Muscle layer of duodenum (tissue), 2 donors: ENCODE data around the gene OPCML.

ENCODE experiments used
- H3K27ac ChIP-seq: one replicate; pipeline ENCODE4 v1.7.0; 2013; ENCODE audit warnings: mild to moderate bottlenecking, low read length
- H3K27me3 ChIP-seq: one replicate; pipeline ENCODE4 v1.7.0; 2013; ENCODE audit warnings: low read depth, mild to moderate bottlenecking, control low read depth, low read length
- H3K36me3 ChIP-seq, 2 donors: one replicate each; pipeline ENCODE4 v1.7.0; 2013; ENCODE audit warnings: low read length in 2 of 2, control low read depth in 1 of 2, mild to moderate bottlenecking in 1 of 2; ENCODE audit not compliant: insufficient read depth in 2 of 2, control insufficient read depth in 1 of 2
- H3K4me1 ChIP-seq, 2 donors: one replicate each; pipeline ENCODE4 v1.7.0; 2013; ENCODE audit warnings: low read length in 2 of 2, mild to moderate bottlenecking in 2 of 2, control low read depth in 1 of 2, moderate library complexity in 1 of 2; ENCODE audit not compliant: insufficient read depth in 2 of 2, control insufficient read depth in 1 of 2
- H3K4me3 ChIP-seq, 2 donors: one replicate each; pipeline ENCODE4 v1.7.0; 2013; ENCODE audit warnings: low read length in 2 of 2, low read depth in 1 of 2, mild to moderate bottlenecking in 1 of 2
- H3K9me3 ChIP-seq, 2 donors: one replicate each; pipeline ENCODE4 v1.7.0; 2013; ENCODE audit warnings: low read length in 2 of 2, control low read depth in 1 of 2, mild to moderate bottlenecking in 1 of 2; ENCODE audit not compliant: control insufficient read depth in 1 of 2
- donor health status: healthy.

Gene OPCML

DNA sequence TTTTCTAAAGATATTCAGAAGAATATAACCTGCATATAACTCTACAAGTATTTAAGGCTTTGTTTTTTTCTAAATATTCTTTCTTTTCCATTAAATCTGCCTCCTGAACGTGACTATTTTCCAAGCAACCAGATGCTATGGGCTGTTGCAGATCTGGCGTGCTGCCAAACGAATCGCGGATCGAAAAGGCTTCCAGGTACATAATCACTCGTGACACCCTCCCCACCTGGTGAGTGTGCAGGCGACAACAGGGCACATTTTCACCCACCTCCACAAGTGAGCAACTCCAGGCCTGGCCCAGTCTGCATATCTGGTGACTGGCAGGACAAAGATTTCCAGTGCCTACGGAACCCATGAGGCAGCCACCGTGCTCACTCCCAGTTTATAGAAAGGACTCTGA lies 660.1 kb downstream of the OPCML start:
- H3K36me3 ChIP-seq: no peaks in the 10 kb centered on the region
- no peaks in the 10 kb centered on the region for H3K4me1 ChIP-seq
- no peak overlapping the region for H3K4me3 ChIP-seq
- no peaks in the 10 kb centered on the region for H3K9me3 ChIP-seq
- no peaks in the 10 kb centered on the region for H3K27me3 ChIP-seq
- H3K27ac ChIP-seq: no peak overlapping the region

DNA sequence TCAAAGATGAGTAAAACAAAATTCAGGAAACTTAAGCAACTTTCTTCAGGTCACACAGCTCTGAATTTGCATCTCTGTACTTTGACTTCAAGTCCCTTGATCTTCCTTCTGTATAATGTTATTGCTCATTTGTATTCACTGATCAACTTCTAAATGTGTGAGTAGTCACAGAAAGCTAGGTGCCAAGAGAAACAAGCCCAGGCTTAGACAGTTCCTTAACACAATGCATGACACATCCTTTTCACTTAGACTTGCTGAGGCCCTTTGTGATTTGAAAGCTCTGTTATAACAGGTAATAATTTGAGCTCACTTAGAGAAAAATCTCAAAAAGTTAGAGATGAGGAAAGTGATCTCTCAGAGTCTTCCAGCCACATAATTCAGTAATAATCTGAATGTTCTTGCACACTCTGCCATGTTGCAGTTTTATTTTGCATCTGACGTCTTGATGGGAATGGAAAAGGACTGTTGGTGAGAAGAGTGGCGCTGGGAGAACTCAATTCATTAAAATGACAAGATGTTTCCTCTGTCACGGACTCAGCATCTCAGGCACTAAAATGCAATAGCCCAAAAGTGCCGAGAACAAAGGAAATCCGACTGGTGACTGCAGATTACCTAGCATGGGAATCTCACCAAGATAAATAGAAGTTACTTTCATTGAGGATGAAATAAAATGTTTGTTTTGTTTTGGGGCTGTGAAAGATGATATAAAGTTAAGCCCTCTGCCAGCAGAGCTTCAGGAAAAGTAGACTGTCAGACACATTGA lies 665.3 kb downstream of the OPCML start:
- Histone ChIP-seq H3K4me3 (no peak overlapping the region), H3K27ac (no peak overlapping the region), H3K9me3 (no peaks in the 10 kb centered on the region)

DNA sequence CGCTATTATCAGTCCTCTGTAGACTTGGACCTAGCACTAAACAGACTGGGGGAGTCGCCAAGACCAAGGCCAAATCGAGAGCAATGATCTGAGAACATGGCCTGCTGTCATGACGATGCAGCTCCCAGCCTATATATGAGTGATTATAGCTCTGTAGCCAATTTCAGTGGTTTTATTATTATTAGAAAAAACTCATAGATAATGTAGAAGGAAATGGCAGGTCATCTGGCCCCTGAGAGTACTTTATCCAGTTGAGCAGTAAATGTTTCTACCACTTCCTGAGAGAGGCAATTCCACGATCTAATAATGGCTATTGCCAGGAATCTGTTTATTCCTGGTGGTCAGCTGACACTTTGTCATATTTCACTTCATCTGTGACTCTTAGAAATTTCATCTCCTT lies 666.7 kb downstream of the OPCML start:
- H3K36me3 ChIP-seq: no peaks in the 10 kb centered on the region
- H3K4me3 ChIP-seq: no peak overlapping the region
- no peaks in the 10 kb centered on the region for H3K9me3 ChIP-seq
- no peaks in the 10 kb centered on the region for H3K4me1 ChIP-seq
- H3K27me3 ChIP-seq: no peaks in the 10 kb centered on the region
- H3K27ac ChIP-seq: no peak overlapping the region

More for the DNA sequence above, 665.3 kb downstream of the OPCML start:
- Histone ChIP-seq H3K27me3 (no peaks in the 10 kb centered on the region), H3K4me1 (no peaks in the 10 kb centered on the region), H3K36me3 (no peaks in the 10 kb centered on the region)

DNA sequence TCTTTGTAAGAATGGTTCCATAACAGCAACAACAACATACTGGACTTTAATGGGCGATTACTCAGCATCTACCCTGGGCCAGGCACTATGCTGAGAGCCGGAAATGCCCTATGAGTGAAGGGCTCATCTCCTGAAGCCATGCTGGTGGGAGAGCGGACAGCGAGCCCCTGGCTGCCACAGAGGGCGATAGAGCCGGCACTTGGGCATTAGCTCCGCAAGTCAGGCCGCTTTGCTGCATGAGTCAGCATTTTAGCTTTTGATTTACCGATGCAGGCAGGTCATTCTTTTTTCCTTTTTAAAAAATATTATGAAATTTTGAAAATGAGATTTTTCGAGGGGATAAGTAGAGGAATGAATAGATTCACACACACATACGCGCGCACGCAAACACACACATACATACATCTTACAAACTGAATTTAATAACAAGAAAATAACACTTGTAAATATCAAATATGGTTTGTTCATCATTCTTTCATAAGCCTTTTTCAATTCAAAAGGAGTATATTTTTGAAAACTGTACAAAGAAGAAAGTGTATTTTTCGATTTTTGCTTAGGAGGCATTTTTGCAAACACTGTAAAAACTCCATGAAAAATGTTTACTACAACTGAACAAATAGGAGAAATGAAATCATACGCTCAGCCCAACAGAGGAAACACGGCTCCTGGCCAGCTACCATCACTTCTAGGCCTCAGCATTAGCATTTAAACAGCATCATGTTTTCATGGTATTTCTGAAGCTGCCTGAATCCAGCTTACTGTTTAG lies 667.3 kb downstream of the OPCML start:
- Histone ChIP-seq H3K27me3 (no peaks in the 10 kb centered on the region), H3K4me1 (no peaks in the 10 kb centered on the region), H3K27ac (no peak overlapping the region), H3K9me3 (no peaks in the 10 kb centered on the region), H3K36me3 (no peaks in the 10 kb centered on the region), H3K4me3 (no peak overlapping the region)

DNA sequence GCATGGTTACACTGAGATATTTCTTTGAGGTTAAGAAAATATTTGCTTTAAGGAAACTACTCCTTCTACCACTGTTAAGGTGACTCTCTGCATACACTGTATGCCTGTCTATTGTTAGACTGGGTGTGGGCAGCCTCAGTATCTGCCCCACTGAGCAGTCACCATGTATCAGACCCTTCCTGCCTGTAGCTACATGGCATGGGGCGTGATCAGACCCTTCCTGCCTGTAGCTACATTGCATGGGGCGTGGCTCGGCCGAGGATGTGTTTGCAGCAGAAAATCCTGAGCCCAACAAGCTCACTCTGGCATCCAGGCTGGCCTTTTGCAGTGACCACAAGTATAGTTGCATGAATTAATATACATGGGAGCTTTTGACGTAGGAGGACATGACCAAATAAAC lies 669.4 kb downstream of the OPCML start:
- Histone ChIP-seq H3K4me1 (no peaks in the 10 kb centered on the region), H3K27me3 (no peaks in the 10 kb centered on the region), H3K27ac (no peak overlapping the region), H3K9me3 (no peaks in the 10 kb centered on the region), H3K4me3 (no peak overlapping the region), H3K36me3 (no peaks in the 10 kb centered on the region)

DNA sequence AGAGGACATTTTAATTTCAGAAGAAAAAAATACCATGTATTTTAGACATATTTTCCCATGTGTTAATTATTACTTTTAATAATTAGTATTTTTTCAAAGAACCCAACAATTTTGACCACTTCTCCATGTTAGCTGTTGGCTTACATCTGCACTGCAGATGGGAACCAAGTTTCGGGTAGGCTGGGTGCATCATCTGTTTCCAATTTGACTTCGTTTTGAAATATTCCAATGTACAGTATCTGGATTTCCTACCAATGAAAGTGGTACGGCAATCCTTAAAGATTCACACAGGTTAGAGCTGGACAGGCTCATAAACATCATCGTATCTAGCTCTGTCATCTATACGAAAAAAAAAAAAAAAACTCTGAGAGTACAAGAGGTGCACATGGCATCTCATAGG lies 670.2 kb downstream of the OPCML start:
- Histone ChIP-seq H3K9me3 (no peaks in the 10 kb centered on the region), H3K4me3 (no peak overlapping the region), H3K27me3 (no peaks in the 10 kb centered on the region), H3K4me1 (no peaks in the 10 kb centered on the region), H3K27ac (no peak overlapping the region), H3K36me3 (no peaks in the 10 kb centered on the region)

DNA sequence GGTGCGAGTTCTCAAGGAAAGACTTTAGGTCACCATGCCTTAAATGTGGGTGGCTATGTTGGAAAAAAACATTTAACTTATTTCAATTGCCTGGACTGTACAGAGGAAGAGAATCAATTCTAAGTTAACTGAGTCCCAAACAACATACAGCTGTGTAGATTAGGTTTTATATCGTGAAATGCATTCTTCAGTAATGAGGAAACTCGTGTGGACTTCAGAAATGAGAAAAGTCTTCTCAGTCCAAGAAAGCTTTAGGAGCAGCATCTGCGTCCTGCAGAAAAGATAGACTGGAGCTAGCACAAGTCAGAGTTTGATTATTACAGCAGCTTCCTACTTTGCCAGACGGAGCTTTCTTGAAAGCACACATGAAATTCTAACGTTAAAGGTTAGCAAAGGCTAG lies 673.0 kb downstream of the OPCML start:
- Histone ChIP-seq H3K36me3 (no peaks in the 10 kb centered on the region), H3K27me3 (no peaks in the 10 kb centered on the region), H3K27ac (no peak overlapping the region), H3K4me3 (no peak overlapping the region), H3K9me3 (no peaks in the 10 kb centered on the region), H3K4me1 (no peaks in the 10 kb centered on the region)

DNA sequence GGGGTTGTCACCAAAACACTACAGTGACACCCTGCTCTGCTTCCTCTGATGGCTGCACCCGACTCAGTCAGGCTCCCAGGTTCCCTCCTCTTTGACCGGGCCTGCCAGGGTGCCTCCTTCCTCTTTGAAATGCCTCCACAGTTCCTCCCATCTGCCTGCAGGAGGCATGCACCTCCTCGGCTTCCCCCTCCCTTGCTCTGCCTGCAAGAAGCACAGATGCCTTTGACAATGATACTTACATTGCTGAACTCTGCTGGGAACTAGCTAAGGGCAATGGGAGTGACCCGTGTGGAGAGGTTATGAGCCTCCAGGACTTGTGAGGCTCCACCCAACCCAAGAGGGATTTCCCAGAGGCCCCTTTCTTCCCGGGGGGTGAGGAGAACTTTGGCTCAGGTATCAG lies 674.1 kb downstream of the OPCML start:
- Histone ChIP-seq H3K9me3 (no peaks in the 10 kb centered on the region), H3K4me3 (no peak overlapping the region), H3K27me3 (no peaks in the 10 kb centered on the region), H3K36me3 (no peaks in the 10 kb centered on the region), H3K4me1 (no peaks in the 10 kb centered on the region), H3K27ac (no peak overlapping the region)

DNA sequence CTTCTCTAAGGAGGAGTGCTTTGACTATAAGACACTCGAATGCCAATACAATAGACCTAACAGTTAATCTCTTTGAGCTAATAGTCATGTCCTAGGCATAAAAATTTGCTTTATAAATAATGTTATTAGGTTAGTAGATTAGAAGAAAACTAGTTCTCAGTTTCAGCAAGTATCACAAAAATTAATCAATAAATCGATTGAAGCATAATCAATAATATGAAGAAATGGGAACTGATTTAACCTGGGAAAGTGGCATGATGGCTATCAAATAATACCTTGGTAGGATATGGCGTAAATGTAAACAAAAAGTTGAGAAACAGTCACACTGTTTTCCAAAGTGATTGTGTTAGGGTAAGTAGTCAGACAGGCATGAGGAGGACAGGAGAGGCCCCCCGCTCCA lies 676.3 kb downstream of the OPCML start:
- Histone ChIP-seq H3K4me1 (no peaks in the 10 kb centered on the region), H3K9me3 (no peaks in the 10 kb centered on the region), H3K4me3 (no peak overlapping the region), H3K27ac (no peak overlapping the region), H3K36me3 (no peaks in the 10 kb centered on the region), H3K27me3 (no peaks in the 10 kb centered on the region)

DNA sequence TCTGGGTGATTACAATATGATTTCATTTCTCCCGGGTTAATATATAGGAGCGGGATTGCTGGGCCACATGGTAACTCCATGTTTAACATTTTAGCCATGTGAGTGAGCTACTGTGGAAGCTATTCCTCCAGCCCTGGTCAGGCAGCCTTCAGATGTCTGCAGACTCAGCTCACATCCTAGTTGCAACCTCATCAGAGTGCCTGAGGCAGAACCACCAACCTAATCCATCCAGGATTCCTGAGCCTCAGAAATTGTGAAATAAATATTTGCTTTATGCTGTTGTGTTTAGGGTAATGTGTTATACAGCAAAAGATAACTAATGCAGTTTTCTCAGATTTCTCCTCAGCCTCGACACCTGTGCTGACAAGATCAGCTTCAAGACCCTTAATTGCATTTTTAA lies 676.8 kb downstream of the OPCML start:
- Histone ChIP-seq H3K9me3 (no peaks in the 10 kb centered on the region), H3K27me3 (no peaks in the 10 kb centered on the region), H3K36me3 (no peaks in the 10 kb centered on the region), H3K4me1 (no peaks in the 10 kb centered on the region), H3K4me3 (no peak overlapping the region), H3K27ac (no peak overlapping the region)

DNA sequence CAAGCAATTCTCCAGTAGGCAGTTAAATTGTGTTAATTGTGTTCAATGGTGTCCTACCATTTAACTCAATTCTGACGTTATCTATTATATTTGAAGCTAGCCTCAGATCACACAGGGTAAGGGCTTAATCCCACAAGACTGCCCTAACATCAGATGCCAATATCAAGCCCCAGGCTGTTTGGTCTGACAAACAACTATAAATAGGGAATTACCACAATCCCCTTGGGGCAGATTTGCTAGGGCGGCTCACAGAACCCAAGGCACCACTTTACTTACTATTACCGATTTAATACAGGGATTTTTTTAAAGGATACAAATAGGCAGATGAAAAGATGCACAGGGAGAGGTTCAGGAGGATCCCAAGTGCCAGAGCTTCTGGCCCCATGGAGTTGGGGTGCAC lies 678.4 kb downstream of the OPCML start:
- no peak overlapping the region for H3K4me3 ChIP-seq

More for the DNA sequence above, 678.4 kb downstream of the OPCML start:
- Histone ChIP-seq H3K36me3 (no peaks in the 10 kb centered on the region), H3K9me3 (no peaks in the 10 kb centered on the region), H3K27me3 (no peaks in the 10 kb centered on the region), H3K27ac (no peak overlapping the region), H3K4me1 (no peaks in the 10 kb centered on the region)
